IMR-90 (cell line): Measurements from ENCODE around the gene GTF2F2. TPM values are rescaled to one million over a fixed set of nuclear protein-coding genes. Genes with fewer than 3 reads are reported as not detected.

Experiments used
- ATAC-seq: fragments of 200-7000 bp; cut with Tn5 transposase; 2 replicates; pipeline ENCODE4 v1.9.1; 2020; ENCODE audit warnings: low read depth, mild to moderate bottlenecking, moderate library complexity
- BruUV-seq: library from RNA; stranded (reverse); fragments of 400-500 nt; replicated peaks from 2 replicates; lab custom pipeline; 2021; lab: Mats Ljungman, UMichigan
- CTCF ChIA-PET: fragments of 300-600 bp; formaldehyde crosslinking; extraction: SDS; loops from one replicate; lab custom pipeline; 2021; ENCODE audit warnings: antibody characterized with exemption; lab: Yijun Ruan, JAX
- POLR2A ChIA-PET: fragments of 300-600 bp; sonication (Branson Sonifier 250); formaldehyde crosslinking; loops from one replicate; lab custom pipeline; 2022; ENCODE audit warnings: antibody characterized with exemption; ENCODE audit not compliant: unreplicated experiment; lab: Charles Lee
- DNase-seq: peaks from one replicate; pipeline ENCODE4 v3.0.0; 2013
- H2AFZ ChIP-seq: replicated peaks from 2 replicates; pipeline ENCODE3; 2013; ENCODE audit warnings: low read length, mild to moderate bottlenecking; ENCODE audit not compliant: poor library complexity
- H2AK5ac ChIP-seq: 2 replicates; pipeline ENCODE4 v1.6.1; 2013; ENCODE audit warnings: low read depth, low read length, inconsistent platforms
- H2AK9ac ChIP-seq: replicated peaks from 2 replicates; pipeline ENCODE3; 2013; ENCODE audit warnings: mild to moderate bottlenecking, low read depth, low read length, moderate library complexity; ENCODE audit not compliant: poor library complexity
- H2BK120ac ChIP-seq: 2 replicates; pipeline ENCODE4 v1.6.1; 2013; ENCODE audit warnings: low read depth, low read length, inconsistent platforms
- H2BK15ac ChIP-seq: 3 replicates; pipeline ENCODE4 v1.6.1; 2013; ENCODE audit warnings: low read depth, low read length, inconsistent platforms
- H2BK20ac ChIP-seq: 2 replicates; pipeline ENCODE4 v1.6.1; 2013; ENCODE audit warnings: low read depth, mild to moderate bottlenecking, inconsistent platforms, low read length, moderate library complexity
- H2BK5ac ChIP-seq: 2 replicates; pipeline ENCODE4 v1.6.1; 2013; ENCODE audit warnings: mild to moderate bottlenecking, low read depth, low read length, inconsistent platforms; ENCODE audit not compliant: poor library complexity, severe bottlenecking
- H3K14ac ChIP-seq: replicated peaks from 2 replicates; pipeline ENCODE4 v1.6.1; 2013; ENCODE audit warnings: low read depth, low read length, inconsistent platforms
- H3K18ac ChIP-seq: 2 replicates; pipeline ENCODE4 v1.6.1; 2013; ENCODE audit warnings: low read depth, low read length, control low read depth
- H3K23ac ChIP-seq: 2 replicates; pipeline ENCODE4 v1.6.1; 2013; ENCODE audit warnings: low read depth, low read length, inconsistent platforms
- H3K27ac ChIP-seq: 2 replicates; pipeline ENCODE4 v1.5.1; 2013; ENCODE audit warnings: mild to moderate bottlenecking, control low read depth, low read length; ENCODE audit not compliant: insufficient read depth
- H3K27me3 ChIP-seq: 2 replicates; pipeline ENCODE4 v1.6.1; 2013; ENCODE audit warnings: low read length; ENCODE audit not compliant: control insufficient read depth, insufficient read depth
- H3K36me3 ChIP-seq: 2 replicates; pipeline ENCODE4 v1.6.1; 2013; ENCODE audit warnings: low read length, mixed read lengths; ENCODE audit not compliant: control insufficient read depth, insufficient read depth
- H3K4ac ChIP-seq: 2 replicates; pipeline ENCODE4 v1.6.1; 2013; ENCODE audit warnings: low read depth, low read length, inconsistent platforms
- H3K4me1 ChIP-seq: 2 replicates; pipeline ENCODE4 v1.6.1; 2013; ENCODE audit warnings: low read length, mixed read lengths; ENCODE audit not compliant: control insufficient read depth, insufficient read depth
- H3K4me2 ChIP-seq: 2 replicates; pipeline ENCODE4 v1.6.1; 2013; ENCODE audit warnings: low read depth, mild to moderate bottlenecking, control low read depth, low read length, moderate library complexity
- H3K4me3 ChIP-seq: 2 replicates; pipeline ENCODE4 v1.5.1; 2013; ENCODE audit warnings: low read depth, mild to moderate bottlenecking, control low read depth, low read length, moderate library complexity; ENCODE audit not compliant: insufficient read depth
- H3K56ac ChIP-seq: 2 replicates; pipeline ENCODE4 v1.6.1; 2013; ENCODE audit warnings: low read length, inconsistent platforms; ENCODE audit not compliant: insufficient read depth; ENCODE audit errors: extremely low read depth
- H3K79me1 ChIP-seq, 2 experiments: 2 replicates each; pipeline ENCODE4 v1.6.1; 2013; ENCODE audit warnings: low read length in 2 of 2, inconsistent platforms in 1 of 2, low read depth in 1 of 2
- H3K9ac ChIP-seq: 2 replicates; pipeline ENCODE4 v1.6.1; 2013; ENCODE audit warnings: low read depth, low read length, control low read depth
- H3K9me1 ChIP-seq: 2 replicates; pipeline ENCODE4 v1.6.1; 2013; ENCODE audit warnings: low read length, inconsistent platforms; ENCODE audit not compliant: insufficient read depth
- H3K9me3 ChIP-seq: 2 replicates; pipeline ENCODE4 v1.6.1; 2013; ENCODE audit warnings: low read length; ENCODE audit not compliant: control insufficient read depth, insufficient read depth
- H4K20me1 ChIP-seq: 2 replicates; pipeline ENCODE4 v1.6.1; 2013; ENCODE audit warnings: low read length, inconsistent platforms; ENCODE audit not compliant: insufficient read depth
- H4K5ac ChIP-seq: 2 replicates; pipeline ENCODE4 v1.6.1; 2013; ENCODE audit warnings: mild to moderate bottlenecking, low read depth, low read length, control low read depth
- H4K8ac ChIP-seq, 2 experiments: 2 replicates each; pipeline ENCODE4 v1.6.1; 2013; ENCODE audit warnings: low read depth in 2 of 2, low read length in 2 of 2, control low read depth in 1 of 2, inconsistent platforms in 1 of 2
- H4K91ac ChIP-seq: 2 replicates; pipeline ENCODE4 v1.6.1; 2013; ENCODE audit warnings: low read depth, low read length, inconsistent platforms; ENCODE audit not compliant: insufficient read depth
- ELK1 ChIP-seq: fragments of 150-350 bp; IDR thresholded peaks from 2 replicates; pipeline ENCODE4 v1.6.1; 2016; ENCODE audit warnings: low read depth, mild to moderate bottlenecking, low read length, moderate library complexity, borderline replicate concordance
- WGBS, 2 experiments: methylation state at CpG; one replicate each; pipeline versions ENCODE4 v1.1.5 to v1.1.7; 2013; ENCODE audit warnings: missing lambda C conversion rate in 2 of 2; ENCODE audit not compliant: insufficient read length in 1 of 2; ENCODE audit errors: extremely low coverage in 2 of 2; 5-methylcytosine and 5-hydroxymethylcytosine counted together
- dilution Hi-C: fragments of 300-500 bp; cut with HindIII; formaldehyde crosslinking; loops from one replicate; pipeline ENCODE4 v1.14.3; 2018; ENCODE audit warnings: low sequenced_read_pairs; ENCODE audit not compliant: unreplicated experiment
- in situ Hi-C: fragments of 300-500 bp; cut with MboI; formaldehyde crosslinking; loops from 3 replicates; pipeline ENCODE4 v1.14.3; 2019; ENCODE audit warnings: low sequenced_read_pairs, inconsistent platforms, mixed read lengths
- intact Hi-C: fragments of 100-400 bp; cut with micrococcal nuclease; formaldehyde crosslinking; loops from 2 replicates; pipeline ENCODE4 v1.10.0; 2022
- polyA plus RNA-seq, 3 experiments: library from polyadenylated mRNA; depleted of rRNA; stranded (reverse); fragments of >200 nt; gene quantifications; 2 replicates each; pipeline ENCODE4 v1.2.3, GENCODE V29; 2012; ENCODE audit warnings: low replicate concordance in 1 of 3
- total RNA-seq: library from RNA; depleted of rRNA; stranded (reverse); fragments of >200 nt; gene quantifications from 2 replicates; pipeline ENCODE4 v1.2.3, GENCODE V29; 2012

GTF2F2 gene
- total and polyA plus RNA-seq, 2 of the 4 experiments (the other 2 are of a cell fraction), result 16.5 to 21.0 TPM

DNA sequence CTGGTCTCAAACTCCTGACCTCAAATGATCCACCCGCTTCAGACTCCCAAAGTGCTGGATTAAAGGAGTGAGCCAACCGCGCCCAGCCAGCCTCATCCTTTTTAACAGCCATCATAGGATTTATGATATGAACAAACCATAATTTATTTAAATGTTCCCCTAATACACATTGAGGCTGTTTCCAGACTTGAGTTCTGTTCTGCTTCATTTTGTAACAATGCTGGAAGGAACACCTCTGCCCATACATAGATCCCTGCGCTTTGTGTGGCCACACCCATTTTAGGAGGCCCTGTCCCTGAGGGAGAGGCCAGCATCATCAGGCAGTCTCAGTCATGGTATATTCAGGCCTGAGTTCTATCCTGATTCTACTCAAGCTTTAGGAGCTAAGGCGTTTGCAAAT, 184.8 kb downstream of the GTF2F2 start:
- H3K18ac ChIP-seq, result no peak overlapping the region
- no peak overlapping the region for H3K23ac ChIP-seq
- no peaks in the 10 kb centered on the region for H4K20me1 ChIP-seq
- no peak overlapping the region for H2BK15ac ChIP-seq
- CTCF ChIA-PET, result no interaction called here
- H3K56ac ChIP-seq, result no peak overlapping the region
- H3K9me3 ChIP-seq, result no peaks in the 10 kb centered on the region
- DNase-seq (no peak), ATAC-seq (no peak)
- BruUV-seq, result no TSS peak
- no peak overlapping the region for H3K4me2 ChIP-seq
- no peak overlapping the region for H2BK5ac ChIP-seq
- no peak overlapping the region for H4K5ac ChIP-seq
- H3K27ac ChIP-seq, result no peak overlapping the region
- no peak overlapping the region for H2AK9ac ChIP-seq
- H3K79me1 ChIP-seq, result no peaks in the 10 kb centered on the region
- no peak overlapping the region for H4K91ac ChIP-seq
- no peak overlapping the region for H3K4me3 ChIP-seq
- in situ Hi-C loops, result loop anchor here (25.0 kb wide), 2 partner anchors 818 to 1393 kb away; no protein-coding TSS in a partner anchor
- no peak overlapping the region for H2AK5ac ChIP-seq
- H3K4me1 ChIP-seq, result no peaks in the 10 kb centered on the region
- H3K4ac ChIP-seq, result no peak overlapping the region
- dilution Hi-C loops, result no loop called here
- H3K27me3 ChIP-seq, result no peaks in the 10 kb centered on the region
- intact Hi-C loops, result no loop called here
- H2BK120ac ChIP-seq, result no peak overlapping the region
- no peak overlapping the region for H3K9ac ChIP-seq
- no peak overlapping the region for H4K8ac ChIP-seq
- POLR2A ChIA-PET, result no interaction called here
- no peak overlapping the region for H3K14ac ChIP-seq
- no peak overlapping the region for H2AFZ ChIP-seq
- H3K36me3 ChIP-seq, result no peaks in the 10 kb centered on the region
- H2BK20ac ChIP-seq, result no peak overlapping the region
- no peak for TF ChIP-seq ELK1
- no CpG with 5 or more reads among the region's 5 CpGs for WGBS, 2 experiments
- no peaks in the 10 kb centered on the region for H3K9me1 ChIP-seq
